ENCODE results near the gene USH2A. TPM values are rescaled to one million over a fixed set of nuclear protein-coding genes. Genes with fewer than 3 reads are reported as not detected.
A peak's percentile ranks its signal among the peaks of the same experiment; 100 is the strongest.

USH2A gene
- polyA plus RNA-seq, 2 of the 4 experiments (the other 2 are of a cell fraction): not detected

DNA sequence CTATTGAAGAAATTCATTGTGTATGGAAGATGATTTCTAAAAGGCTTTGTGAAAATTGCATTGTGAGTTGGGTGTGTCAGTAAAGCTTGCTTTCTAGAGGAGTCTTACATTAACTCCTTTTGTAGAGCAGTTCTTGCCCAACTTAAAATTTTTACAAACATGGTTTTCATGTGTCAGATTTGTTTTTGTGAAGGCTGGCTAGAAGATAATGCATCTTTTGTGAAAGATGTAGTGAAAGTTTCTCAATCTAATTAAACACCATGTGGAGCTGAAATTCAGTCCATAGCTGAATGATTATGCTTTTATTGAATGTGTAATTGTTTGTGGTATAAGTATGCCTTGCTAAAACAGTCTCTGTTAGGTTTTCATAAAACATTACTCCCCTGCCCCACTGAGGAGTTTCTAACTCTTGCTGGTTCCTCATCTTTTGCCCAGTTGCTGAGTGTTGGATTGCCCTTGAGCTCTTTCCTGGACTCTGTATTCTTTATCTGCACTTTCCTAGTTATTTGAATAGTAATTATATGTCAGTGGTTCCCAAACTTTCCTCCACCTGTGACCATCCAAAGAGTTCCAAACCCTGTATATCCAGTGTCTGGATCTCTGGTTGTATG is 818.1 kb downstream of the USH2A start:
- H3K4me3 ChIP-seq: no peak overlapping the region
- TF ChIP-seq NPAS2 (CRISPR knock-in tag; IDR thresholded peaks at IDR 0.05; ENCODE audit: borderline replicate concordance) (no peak), FOSB (CRISPR knock-in tag; IDR thresholded peaks at IDR 0.05) (no peak), PHF8 (IDR thresholded peaks at IDR 0.05; ENCODE audit: borderline replicate concordance, low read depth) (no peak), FOSL2 (IDR thresholded peaks at IDR 0.05) (no peak), FOSL2 (CRISPR knock-in tag; IDR thresholded peaks at IDR 0.05) (no peak), EHMT2 (IDR thresholded peaks at IDR 0.05; ENCODE audit: low read depth) (no peak), RCOR1 (IDR thresholded peaks at IDR 0.05; ENCODE audit: low read depth, low read length) (no peak)
- TF ChIP-seq, protein P1, sequence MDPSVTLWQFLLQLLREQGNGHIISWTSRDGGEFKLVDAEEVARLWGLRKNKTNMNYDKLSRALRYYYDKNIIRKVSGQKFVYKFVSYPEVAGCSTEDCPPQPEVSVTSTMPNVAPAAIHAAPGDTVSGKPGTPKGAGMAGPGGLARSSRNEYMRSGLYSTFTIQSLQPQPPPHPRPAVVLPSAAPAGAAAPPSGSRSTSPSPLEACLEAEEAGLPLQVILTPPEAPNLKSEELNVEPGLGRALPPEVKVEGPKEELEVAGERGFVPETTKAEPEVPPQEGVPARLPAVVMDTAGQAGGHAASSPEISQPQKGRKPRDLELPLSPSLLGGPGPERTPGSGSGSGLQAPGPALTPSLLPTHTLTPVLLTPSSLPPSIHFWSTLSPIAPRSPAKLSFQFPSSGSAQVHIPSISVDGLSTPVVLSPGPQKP (IDR thresholded peaks at IDR 0.05; ENCODE audit: low read depth, low read length): no peak
- TF ChIP-seq, protein P2, sequence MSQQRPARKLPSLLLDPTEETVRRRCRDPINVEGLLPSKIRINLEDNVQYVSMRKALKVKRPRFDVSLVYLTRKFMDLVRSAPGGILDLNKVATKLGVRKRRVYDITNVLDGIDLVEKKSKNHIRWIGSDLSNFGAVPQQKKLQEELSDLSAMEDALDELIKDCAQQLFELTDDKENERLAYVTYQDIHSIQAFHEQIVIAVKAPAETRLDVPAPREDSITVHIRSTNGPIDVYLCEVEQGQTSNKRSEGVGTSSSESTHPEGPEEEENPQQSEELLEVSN (IDR thresholded peaks at IDR 0.05; ENCODE audit: borderline replicate concordance, low read depth): no peak
- H3K27ac ChIP-seq: no peak overlapping the region
- H3K4me1 ChIP-seq: peaks cover 10% of the 10 kb centered on the region; the same call in 2 of the 3 replicates
- ChIA-PET POLR2A (no interaction called here), CTCF (interaction anchor here (0.7 kb wide), 1 partner anchor 26 kb away, joined by 5 read pairs; no protein-coding TSS in a partner anchor)
- peak in 1 of 2 experiments; percentile 19; a peak in 1 of 6 replicates for ATAC-seq
- no peak for FAIRE-seq
- DNase-seq (ENCODE audit: low read depth in 1 of 2, low spot score in 1 of 2): no peak
- no peak overlapping the region for H3K4me2 ChIP-seq
- no peaks in the 10 kb centered on the region for H3K9me3 ChIP-seq

DNA sequence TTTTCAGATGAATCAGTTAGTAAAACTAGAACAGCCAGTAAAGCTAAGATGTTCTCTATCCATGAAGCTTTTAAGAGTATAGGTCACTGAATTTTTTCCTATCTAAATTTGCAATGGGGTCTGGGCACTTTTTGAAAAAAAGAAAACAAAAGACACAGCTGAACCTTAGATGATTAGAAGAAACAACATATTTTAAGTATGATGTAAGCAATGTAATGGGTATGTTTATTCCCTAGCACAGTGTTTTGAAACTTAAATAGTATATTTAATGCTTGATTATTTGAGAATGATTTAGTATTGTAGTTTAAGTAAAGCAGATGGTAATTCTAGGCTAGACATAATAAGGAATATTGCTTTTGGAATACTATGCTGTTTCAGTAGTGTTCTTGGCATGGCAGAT is 819.9 kb downstream of the USH2A start:
- H3K27ac ChIP-seq: no peak overlapping the region
- ATAC-seq: no peak
- no peak overlapping the region for H3K4me2 ChIP-seq
- ChIA-PET CTCF (interaction anchor here (0.7 kb wide), 1 partner anchor 1399 kb away, joined by 4 read pairs; no protein-coding TSS in a partner anchor), POLR2A (no interaction called here)
- no peaks in the 10 kb centered on the region for H3K9me3 ChIP-seq
- DNase-seq (ENCODE audit: low read depth in 1 of 2, low spot score in 1 of 2): no peak
- no peak for TF ChIP-seq ZC3H11A (IDR thresholded peaks at IDR 0.05)
- H3K4me3 ChIP-seq: no peak overlapping the region
- FAIRE-seq: no peak
- peaks cover 10% of the 10 kb centered on the region; the same call in 2 of the 3 replicates for H3K4me1 ChIP-seq

DNA sequence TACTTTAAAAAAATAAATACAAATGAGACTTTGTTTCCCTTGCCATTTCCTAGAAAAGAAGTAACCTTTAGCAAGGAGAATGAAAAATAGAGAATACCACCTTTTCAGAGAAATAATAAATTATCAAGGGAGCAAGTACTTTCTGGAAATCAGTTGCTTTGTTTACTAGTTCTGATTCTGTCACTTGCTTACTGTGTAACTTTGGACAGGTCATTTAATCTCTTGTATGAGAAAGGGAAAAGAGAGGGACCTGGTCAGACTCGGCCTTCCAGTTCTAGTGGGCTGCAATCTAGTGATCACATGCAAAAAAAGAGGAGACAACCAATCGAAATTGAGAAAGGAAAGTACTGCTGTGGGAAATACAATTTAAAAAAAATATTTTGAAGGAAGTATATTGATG is 822.0 kb downstream of the USH2A start:
- H3K9me3 ChIP-seq: no peaks in the 10 kb centered on the region
- H3K27ac ChIP-seq: no peak overlapping the region
- 64% methylated on average over 2 of the region's 2 CpGs for WGBS (ENCODE audit: missing lambda C conversion rate)
- ATAC-seq: no peak
- no peak overlapping the region for H3K4me3 ChIP-seq
- H3K4me2 ChIP-seq: no peak overlapping the region
- no peak for FAIRE-seq
- TF ChIP-seq EHMT2 (IDR thresholded peaks at IDR 0.05; ENCODE audit: low read depth): no peak
- no peak for DNase-seq (ENCODE audit: low read depth in 1 of 2, low spot score in 1 of 2)
- peaks cover 4% of the 10 kb centered on the region; the same call in 2 of the 3 replicates for H3K4me1 ChIP-seq
- POLR2A ChIA-PET: no interaction called here
- CTCF ChIA-PET: no interaction called here

DNA sequence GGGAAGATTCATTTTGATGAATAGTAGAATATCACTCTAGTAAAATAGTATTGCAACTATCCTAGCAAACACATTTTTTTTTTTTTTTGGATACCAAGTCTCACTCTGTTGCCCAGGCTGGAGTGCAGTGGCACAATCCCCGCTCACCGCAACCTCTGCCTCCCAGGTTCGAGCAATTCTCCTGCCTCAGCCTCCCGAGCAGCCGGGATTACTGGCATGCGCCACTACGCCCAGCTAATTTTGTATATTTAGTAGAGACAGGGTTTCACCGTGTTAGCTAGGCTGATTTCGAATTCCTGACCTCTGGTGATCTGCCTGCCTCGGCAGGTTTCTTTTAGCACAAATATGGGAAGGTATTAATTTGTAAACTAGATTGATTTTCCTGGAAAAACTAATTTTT is 822.4 kb downstream of the USH2A start:
- CTCF ChIA-PET: interaction anchor here (0.6 kb wide), 1 partner anchor 9 kb away, joined by 3 read pairs; no protein-coding TSS in a partner anchor
- Histone ChIP-seq H3K4me2 (no peak overlapping the region), H3K27ac (no peak overlapping the region), H3K4me1 (peaks cover under 1% of the 10 kb centered on the region; the same call in 2 of the 3 replicates), H3K9me3 (no peaks in the 10 kb centered on the region), H3K4me3 (no peak overlapping the region)
- DNase-seq (ENCODE audit: low read depth in 1 of 2, low spot score in 1 of 2): no peak
- ATAC-seq: no peak
- POLR2A ChIA-PET: no interaction called here
- no peak for FAIRE-seq
- WGBS (ENCODE audit: missing lambda C conversion rate): 95% methylated on average over 10 of the region's 10 CpGs
- TF ChIP-seq, protein P3, sequence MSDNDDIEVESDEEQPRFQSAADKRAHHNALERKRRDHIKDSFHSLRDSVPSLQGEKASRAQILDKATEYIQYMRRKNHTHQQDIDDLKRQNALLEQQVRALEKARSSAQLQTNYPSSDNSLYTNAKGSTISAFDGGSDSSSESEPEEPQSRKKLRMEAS (IDR thresholded peaks at IDR 0.05): no peak
- TF ChIP-seq CHD2 (IDR thresholded peaks at IDR 0.05; ENCODE audit: low read length, partially characterized antibody) (no peak), MAZ (IDR thresholded peaks at IDR 0.05; ENCODE audit: borderline replicate concordance, low read depth, low read length) (no peak), RCOR1 (IDR thresholded peaks at IDR 0.05; ENCODE audit: low read depth, low read length) (no peak), POLR2AphosphoS2 (conservative IDR thresholded peaks at IDR 0.05; ENCODE audit: low read length) (no peak), RARB (CRISPR knock-in tag; IDR thresholded peaks at IDR 0.05) (no peak), KDM5A (IDR thresholded peaks at IDR 0.05) (no peak), SMC3 (IDR thresholded peaks at IDR 0.05) (no peak), ZC3H11A (IDR thresholded peaks at IDR 0.05) (no peak), HOXB5 (CRISPR knock-in tag; IDR thresholded peaks at IDR 0.05) (no peak), TP53 (CRISPR knock-in tag; IDR thresholded peaks at IDR 0.05) (no peak)
- TF ChIP-seq, protein P4, sequence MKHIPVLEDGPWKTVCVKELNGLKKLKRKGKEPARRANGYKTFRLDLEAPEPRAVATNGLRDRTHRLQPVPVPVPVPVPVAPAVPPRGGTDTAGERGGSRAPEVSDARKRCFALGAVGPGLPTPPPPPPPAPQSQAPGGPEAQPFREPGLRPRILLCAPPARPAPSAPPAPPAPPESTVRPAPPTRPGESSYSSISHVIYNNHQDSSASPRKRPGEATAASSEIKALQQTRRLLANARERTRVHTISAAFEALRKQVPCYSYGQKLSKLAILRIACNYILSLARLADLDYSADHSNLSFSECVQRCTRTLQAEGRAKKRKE (CRISPR knock-in tag; IDR thresholded peaks at IDR 0.05; ENCODE audit: low read depth): no peak
- TF ChIP-seq, protein P5, sequence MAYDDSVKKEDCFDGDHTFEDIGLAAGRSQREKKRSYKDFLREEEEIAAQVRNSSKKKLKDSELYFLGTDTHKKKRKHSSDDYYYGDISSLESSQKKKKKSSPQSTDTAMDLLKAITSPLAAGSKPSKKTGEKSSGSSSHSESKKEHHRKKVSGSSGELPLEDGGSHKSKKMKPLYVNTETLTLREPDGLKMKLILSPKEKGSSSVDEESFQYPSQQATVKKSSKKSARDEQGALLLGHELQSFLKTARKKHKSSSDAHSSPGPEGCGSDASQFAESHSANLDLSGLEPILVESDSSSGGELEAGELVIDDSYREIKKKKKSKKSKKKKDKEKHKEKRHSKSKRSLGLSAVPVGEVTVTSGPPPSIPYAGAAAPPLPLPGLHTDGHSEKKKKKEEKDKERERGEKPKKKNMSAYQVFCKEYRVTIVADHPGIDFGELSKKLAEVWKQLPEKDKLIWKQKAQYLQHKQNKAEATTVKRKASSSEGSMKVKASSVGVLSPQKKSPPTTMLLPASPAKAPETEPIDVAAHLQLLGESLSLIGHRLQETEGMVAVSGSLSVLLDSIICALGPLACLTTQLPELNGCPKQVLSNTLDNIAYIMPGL (CRISPR knock-in tag; IDR thresholded peaks at IDR 0.05; ENCODE audit: borderline replicate concordance): no peak
- TF ChIP-seq, protein P6, sequence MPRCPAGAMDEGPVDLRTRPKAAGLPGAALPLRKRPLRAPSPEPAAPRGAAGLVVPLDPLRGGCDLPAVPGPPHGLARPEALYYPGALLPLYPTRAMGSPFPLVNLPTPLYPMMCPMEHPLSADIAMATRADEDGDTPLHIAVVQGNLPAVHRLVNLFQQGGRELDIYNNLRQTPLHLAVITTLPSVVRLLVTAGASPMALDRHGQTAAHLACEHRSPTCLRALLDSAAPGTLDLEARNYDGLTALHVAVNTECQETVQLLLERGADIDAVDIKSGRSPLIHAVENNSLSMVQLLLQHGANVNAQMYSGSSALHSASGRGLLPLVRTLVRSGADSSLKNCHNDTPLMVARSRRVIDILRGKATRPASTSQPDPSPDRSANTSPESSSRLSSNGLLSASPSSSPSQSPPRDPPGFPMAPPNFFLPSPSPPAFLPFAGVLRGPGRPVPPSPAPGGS (IDR thresholded peaks at IDR 0.05): no peak
